GM10266 (cell line): ENCODE data around the gene CFAP77.
"Not testable (repeated sequence)": the region's sequence is repeated elsewhere in the genome, so short reads cannot be mapped to it uniquely, and the experiment has no call there.

ENCODE experiments used
- DNase-seq: peaks from one replicate; pipeline ENCODE4 v3.0.0; 2012; ENCODE audit errors: extremely low spot score
- TF ChIP-seq, protein P1 (sequence below): IDR thresholded peaks from 2 replicates; pipeline ENCODE4 v1.5.1; 2012; ENCODE audit warnings: mild to moderate bottlenecking, low read depth; ENCODE audit not compliant: control insufficient read depth, insufficient read depth; ENCODE audit errors: missing control alignments

CFAP77 gene

DNA sequence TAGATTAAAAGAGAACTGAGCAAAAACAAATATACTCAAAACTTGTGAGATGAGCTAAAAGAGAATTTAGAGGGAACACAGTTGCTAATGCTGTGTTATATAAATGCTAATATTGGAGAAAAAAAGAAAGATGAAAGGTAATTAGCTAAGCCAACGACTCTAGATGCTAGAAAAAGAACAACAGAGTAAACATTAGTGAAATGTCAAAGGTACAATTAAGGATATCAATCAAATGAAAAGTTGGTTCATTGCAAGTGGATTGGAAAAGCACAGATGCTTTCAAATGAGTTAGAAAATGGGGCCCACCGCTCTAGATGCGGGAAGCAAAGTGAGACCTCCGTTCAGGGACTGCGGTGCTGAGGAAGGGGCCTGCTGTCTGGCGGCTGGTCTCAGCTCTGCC, 154.5 kb downstream of the CFAP77 start:
- TF ChIP-seq, protein P1, sequence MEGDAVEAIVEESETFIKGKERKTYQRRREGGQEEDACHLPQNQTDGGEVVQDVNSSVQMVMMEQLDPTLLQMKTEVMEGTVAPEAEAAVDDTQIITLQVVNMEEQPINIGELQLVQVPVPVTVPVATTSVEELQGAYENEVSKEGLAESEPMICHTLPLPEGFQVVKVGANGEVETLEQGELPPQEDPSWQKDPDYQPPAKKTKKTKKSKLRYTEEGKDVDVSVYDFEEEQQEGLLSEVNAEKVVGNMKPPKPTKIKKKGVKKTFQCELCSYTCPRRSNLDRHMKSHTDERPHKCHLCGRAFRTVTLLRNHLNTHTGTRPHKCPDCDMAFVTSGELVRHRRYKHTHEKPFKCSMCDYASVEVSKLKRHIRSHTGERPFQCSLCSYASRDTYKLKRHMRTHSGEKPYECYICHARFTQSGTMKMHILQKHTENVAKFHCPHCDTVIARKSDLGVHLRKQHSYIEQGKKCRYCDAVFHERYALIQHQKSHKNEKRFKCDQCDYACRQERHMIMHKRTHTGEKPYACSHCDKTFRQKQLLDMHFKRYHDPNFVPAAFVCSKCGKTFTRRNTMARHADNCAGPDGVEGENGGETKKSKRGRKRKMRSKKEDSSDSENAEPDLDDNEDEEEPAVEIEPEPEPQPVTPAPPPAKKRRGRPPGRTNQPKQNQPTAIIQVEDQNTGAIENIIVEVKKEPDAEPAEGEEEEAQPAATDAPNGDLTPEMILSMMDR, result no peak

DNA sequence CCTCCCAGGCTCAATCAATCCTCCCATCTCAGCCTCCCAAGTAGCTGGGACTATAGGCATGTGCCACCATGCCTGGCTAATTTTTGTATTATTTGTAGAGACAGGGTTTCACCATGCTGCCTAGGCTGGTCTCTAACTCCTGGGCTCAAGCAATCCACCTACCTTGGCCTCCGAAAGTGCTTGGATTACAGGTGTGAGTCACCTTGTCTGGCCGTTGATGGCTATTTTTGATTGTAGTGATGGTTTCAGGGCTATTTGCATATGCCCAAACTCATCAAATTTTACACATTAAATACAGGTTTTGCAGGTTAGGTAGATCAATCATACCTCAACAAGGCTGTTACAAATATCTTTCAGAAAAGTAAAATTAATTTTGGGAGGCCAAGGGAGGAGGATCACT, 158.8 kb downstream of the CFAP77 start:
- not testable (repeated sequence) for DNase-seq

More for the DNA sequence above, 154.5 kb downstream of the CFAP77 start:
- DNase-seq, result no peak

DNA sequence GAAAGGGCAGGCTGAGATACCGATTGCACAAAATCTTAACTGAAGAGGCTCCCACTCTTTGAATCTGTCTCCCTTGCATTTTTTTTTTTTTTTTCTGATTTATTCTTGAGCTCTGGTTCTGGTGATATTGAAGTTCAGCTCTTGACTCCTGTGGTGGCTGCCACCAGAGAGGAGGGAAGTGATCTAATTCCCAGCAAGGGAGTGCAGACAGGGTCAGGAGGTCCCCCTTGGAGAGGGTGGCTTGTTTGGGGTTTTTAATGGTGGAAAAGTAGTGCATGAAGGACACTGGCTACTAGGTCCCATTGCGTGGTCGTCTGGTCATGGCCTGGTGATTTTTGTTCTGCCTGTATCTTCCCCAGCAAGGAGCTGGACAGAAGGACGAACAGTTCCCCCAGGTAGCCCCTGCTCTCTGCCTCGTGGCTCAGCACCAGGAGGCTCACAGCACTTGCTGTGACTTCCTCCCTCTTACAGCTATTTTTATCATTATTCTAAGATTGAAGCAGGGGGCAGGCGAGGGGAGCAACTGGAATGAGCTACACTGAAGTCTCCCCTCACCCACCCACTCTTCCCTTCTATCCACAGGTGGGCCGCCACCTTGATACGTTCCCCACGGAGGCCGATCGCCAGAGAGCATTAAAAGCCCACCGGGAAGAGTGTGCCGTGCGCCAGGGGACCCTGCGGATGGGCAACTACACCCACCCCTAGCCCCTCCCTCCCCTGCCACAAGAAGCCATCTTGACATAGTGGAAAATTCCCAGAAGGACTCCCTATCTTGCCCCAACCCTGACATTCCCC, 162.0 kb downstream of the CFAP77 start:
- TF ChIP-seq, protein P1, result no peak
- DNase-seq, result no peak

DNA sequence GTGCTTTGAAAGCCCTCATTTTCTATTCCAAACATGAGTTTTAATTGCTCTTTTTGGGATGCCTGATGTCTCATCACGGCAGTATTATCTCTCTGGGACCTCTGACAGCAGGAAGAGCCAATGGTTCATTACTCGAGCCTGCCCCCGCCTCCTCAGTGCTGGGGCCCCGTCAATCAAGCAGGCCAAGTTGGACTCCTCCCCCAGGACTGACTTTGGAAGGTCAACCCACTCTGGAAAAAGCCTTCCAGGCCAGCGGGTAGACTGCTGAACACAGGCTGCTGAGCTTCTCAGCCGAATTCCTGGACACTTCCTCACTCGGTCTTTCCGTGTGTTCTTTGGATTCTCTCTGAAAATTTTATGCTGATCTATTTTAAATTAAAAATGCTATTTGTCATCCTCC, 162.9 kb downstream of the CFAP77 start:
- TF ChIP-seq, protein P1, result no peak
- DNase-seq, result no peak

DNA sequence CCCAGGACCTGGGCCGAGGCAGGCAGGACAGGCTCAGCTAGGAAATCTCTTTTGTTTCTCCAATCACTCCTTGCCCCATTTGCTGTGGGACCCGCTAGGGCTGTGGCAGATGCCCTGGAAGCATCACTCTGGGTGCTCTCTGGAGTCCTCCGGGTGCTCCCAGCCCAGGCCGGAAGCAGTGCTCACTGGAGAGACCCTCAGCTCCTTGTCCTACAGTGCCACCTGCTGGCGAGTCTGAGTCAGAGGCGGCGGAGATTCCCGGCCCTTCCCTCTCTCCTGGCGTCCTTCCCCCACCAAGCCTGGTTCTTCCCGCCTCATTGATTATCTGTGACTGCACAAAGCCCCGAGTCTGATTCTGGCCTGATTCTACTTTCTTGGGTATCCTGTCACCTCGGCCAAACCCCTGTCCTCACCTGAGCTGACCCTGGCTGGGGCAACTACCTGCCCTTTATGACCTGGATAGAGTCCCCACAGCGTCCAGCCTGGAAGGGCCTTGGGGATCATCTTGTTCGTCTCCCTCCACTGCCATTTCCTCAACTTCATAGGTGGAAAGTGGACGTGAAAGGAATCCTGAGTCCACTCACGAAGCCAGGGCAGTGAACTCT, 165.1 kb downstream of the CFAP77 start:
- TF ChIP-seq, protein P1, result peak; percentile 74

DNA sequence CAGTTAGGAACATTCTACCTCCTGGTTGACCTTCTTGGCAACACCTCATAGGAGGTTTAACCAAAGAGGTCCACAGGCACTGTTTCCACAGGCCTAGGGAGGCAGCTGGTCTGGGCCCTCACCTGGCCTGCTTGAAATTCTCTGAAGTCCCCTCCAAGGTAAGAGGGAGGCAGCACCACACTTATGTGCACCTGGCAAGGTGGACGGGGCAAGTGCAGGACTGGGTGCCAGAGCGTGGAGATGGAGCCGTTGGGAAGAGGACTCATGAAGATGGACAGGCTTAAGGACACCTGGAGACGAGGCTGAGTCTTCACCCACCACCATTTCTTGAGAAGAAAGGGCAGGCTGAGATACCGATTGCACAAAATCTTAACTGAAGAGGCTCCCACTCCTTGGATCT, 165.8 kb downstream of the CFAP77 start:
- TF ChIP-seq, protein P1, result no peak
- no peak for DNase-seq

More for the DNA sequence above, 165.1 kb downstream of the CFAP77 start:
- DNase-seq, result peak; percentile 79

DNA sequence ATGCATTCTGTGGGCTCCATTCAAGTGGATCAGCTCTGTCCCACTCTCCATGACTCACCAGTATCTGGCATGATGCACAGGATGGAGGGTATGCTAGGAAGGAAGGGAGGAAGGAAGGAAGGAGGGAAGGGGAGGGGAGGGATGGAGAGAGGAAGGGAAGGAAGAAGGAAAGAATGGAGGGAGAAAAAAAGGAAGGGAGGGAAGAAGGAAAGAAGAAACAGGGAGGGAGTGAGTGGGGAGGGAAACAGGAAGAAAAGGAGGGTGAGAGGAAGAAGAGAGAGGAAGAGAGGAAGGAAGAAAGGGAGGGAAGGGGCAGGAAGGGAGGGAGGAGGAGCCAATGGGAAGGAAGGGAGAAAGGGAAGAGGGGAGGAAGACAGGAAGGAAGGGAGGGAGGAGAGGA, 167.1 kb downstream of the CFAP77 start:
- no peak for DNase-seq
- TF ChIP-seq, protein P1, result no peak
